Measurements from ENCODE around the gene PRSS27. TPM values are rescaled to one million over a fixed set of nuclear protein-coding genes. Genes with fewer than 3 reads are reported as not detected.
A peak's percentile ranks its signal among the peaks of the same experiment; 100 is the strongest.

Gene PRSS27
- polyA plus RNA-seq, 2 donors: 500 to 620 TPM

DNA sequence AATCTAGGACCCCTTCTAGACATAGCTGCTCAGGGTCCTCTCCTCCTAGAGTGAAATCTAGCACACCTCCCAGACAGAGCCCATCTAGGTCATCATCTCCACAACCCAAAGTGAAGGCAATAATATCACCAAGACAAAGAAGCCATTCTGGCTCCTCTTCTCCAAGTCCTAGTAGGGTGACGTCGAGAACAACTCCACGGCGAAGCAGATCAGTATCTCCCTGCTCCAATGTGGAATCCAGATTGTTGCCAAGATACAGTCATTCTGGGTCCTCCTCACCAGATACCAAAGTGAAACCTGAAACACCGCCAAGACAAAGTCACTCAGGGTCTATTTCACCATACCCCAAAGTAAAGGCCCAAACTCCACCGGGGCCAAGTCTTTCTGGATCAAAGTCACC, 43.1 kb upstream of the PRSS27 start:
- no peaks in the 10 kb centered on the region for H3K9me3 ChIP-seq (ENCODE audit: control insufficient read depth in 2 of 2, insufficient read depth in 1 of 2, low read depth in 1 of 2, low read length in 1 of 2)
- H3K4me1 ChIP-seq (ENCODE audit: control insufficient read depth in 2 of 2, insufficient read depth in 2 of 2, low read length in 1 of 2): peaks cover 5 to 9% of the 10 kb centered on the region in 2 donors
- 95 to 100% methylated on average over 6 of the region's 6 CpGs for WGBS, 2 donors
- peaks cover 41 to 73% of the 10 kb centered on the region in 2 donors for H3K36me3 ChIP-seq (ENCODE audit: control insufficient read depth in 2 of 2, insufficient read depth in 2 of 2, low read length in 1 of 2)
- no peaks in the 10 kb centered on the region for H3K27me3 ChIP-seq (ENCODE audit: control insufficient read depth in 1 of 2, insufficient read depth in 2 of 2, low read length in 2 of 2)
- H3K27ac ChIP-seq (ENCODE audit: low read depth in 2 of 2, low read length in 1 of 2): no peak overlapping the region
- no peak overlapping the region for H3K4me3 ChIP-seq (ENCODE audit: low read depth in 1 of 2, low read length in 2 of 2)

- Histone ChIP-seq H3K4me1 (ENCODE audit: control insufficient read depth in 2 of 2, insufficient read depth in 2 of 2, low read length in 1 of 2) (peaks cover 6 to 7% of the 10 kb centered on the region in 2 donors), H3K27ac (ENCODE audit: low read depth in 2 of 2, low read length in 1 of 2) (no peak overlapping the region), H3K9me3 (ENCODE audit: control insufficient read depth in 2 of 2, insufficient read depth in 1 of 2, low read depth in 1 of 2, low read length in 1 of 2) (no peaks in the 10 kb centered on the region), H3K4me3 (ENCODE audit: low read depth in 1 of 2, low read length in 2 of 2) (no peak overlapping the region), H3K36me3 (ENCODE audit: control insufficient read depth in 2 of 2, insufficient read depth in 2 of 2, low read length in 1 of 2) (peaks cover 42 to 73% of the 10 kb centered on the region in 2 donors), H3K27me3 (ENCODE audit: control insufficient read depth in 1 of 2, insufficient read depth in 2 of 2, low read length in 2 of 2) (no peaks in the 10 kb centered on the region)
- WGBS, 2 donors: 98% methylated on average over 13 of the region's 13 CpGs
These were observed 42.7 kb upstream of the PRSS27 start for GRCh38 chr16:2762711-2763110.

DNA sequence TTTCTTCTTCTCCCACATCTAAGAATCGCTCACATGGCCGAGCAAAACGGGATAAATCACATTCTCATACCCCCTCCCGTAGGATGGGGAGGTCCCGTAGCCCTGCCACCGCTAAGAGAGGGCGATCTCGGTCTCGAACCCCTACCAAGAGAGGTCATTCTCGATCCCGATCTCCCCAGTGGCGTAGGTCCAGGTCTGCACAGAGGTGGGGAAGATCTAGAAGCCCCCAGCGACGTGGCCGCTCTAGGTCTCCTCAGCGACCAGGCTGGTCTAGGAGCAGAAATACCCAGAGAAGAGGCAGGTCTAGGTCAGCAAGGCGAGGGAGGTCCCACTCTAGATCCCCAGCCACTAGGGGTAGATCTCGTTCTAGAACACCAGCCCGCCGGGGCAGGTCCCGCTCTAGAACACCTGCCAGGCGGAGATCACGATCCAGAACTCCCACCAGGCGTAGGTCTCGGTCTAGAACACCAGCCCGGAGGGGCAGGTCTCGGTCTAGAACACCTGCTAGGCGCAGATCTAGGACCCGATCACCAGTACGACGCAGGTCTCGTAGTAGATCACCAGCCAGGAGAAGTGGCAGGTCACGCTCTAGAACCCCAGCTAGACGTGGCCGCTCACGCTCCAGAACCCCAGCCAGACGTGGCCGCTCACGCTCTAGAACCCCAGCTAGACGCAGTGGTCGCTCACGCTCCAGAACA, 42.0 kb upstream of the PRSS27 start:
- Histone ChIP-seq H3K4me3 (ENCODE audit: low read depth in 1 of 2, low read length in 2 of 2) (no peak overlapping the region), H3K27me3 (ENCODE audit: control insufficient read depth in 1 of 2, insufficient read depth in 2 of 2, low read length in 2 of 2) (no peaks in the 10 kb centered on the region), H3K9me3 (ENCODE audit: control insufficient read depth in 2 of 2, insufficient read depth in 1 of 2, low read depth in 1 of 2, low read length in 1 of 2) (no peaks in the 10 kb centered on the region), H3K36me3 (ENCODE audit: control insufficient read depth in 2 of 2, insufficient read depth in 2 of 2, low read length in 1 of 2) (peaks cover 38 to 71% of the 10 kb centered on the region in 2 donors), H3K27ac (ENCODE audit: low read depth in 2 of 2, low read length in 1 of 2) (no peak overlapping the region), H3K4me1 (ENCODE audit: control insufficient read depth in 2 of 2, insufficient read depth in 2 of 2, low read length in 1 of 2) (peaks cover 2% of the 10 kb centered on the region in 2 donors)
- 97 to 98% methylated on average over 42 of the region's 42 CpGs for WGBS, 2 donors

DNA sequence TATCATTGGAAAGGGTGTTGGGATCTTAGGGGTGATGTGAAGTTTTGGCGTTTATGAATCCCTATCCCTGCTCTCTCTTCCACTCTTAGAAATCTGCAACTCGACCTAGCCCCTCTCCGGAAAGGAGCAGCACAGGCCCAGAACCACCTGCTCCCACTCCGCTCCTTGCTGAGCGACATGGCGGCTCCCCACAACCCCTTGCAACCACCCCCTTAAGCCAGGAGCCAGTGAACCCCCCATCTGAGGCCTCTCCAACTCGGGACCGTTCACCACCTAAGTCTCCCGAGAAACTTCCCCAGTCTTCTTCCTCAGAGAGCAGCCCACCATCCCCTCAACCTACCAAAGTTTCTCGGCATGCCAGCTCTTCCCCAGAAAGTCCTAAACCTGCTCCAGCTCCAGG, 41.4 kb upstream of the PRSS27 start:
- Histone ChIP-seq H3K9me3 (ENCODE audit: control insufficient read depth in 2 of 2, insufficient read depth in 1 of 2, low read depth in 1 of 2, low read length in 1 of 2) (no peaks in the 10 kb centered on the region), H3K36me3 (ENCODE audit: control insufficient read depth in 2 of 2, insufficient read depth in 2 of 2, low read length in 1 of 2) (peaks cover 38 to 68% of the 10 kb centered on the region in 2 donors), H3K4me3 (ENCODE audit: low read depth in 1 of 2, low read length in 2 of 2) (no peak overlapping the region), H3K4me1 (ENCODE audit: control insufficient read depth in 2 of 2, insufficient read depth in 2 of 2, low read length in 1 of 2) (peaks cover 2% of the 10 kb centered on the region in 2 donors), H3K27me3 (ENCODE audit: control insufficient read depth in 1 of 2, insufficient read depth in 2 of 2, low read length in 2 of 2) (no peaks in the 10 kb centered on the region), H3K27ac (ENCODE audit: low read depth in 2 of 2, low read length in 1 of 2) (no peak overlapping the region)
- WGBS, 2 donors: 97 to 98% methylated on average over 10 of the region's 10 CpGs

GRCh38 chr16:2757344-2757743, 37.3 kb upstream of the PRSS27 start:
- peaks cover 30 to 37% of the 10 kb centered on the region in 2 donors for H3K36me3 ChIP-seq (ENCODE audit: control insufficient read depth in 2 of 2, insufficient read depth in 2 of 2, low read length in 1 of 2)
- no peaks in the 10 kb centered on the region for H3K9me3 ChIP-seq (ENCODE audit: control insufficient read depth in 2 of 2, insufficient read depth in 1 of 2, low read depth in 1 of 2, low read length in 1 of 2)
- no peak overlapping the region for H3K27ac ChIP-seq (ENCODE audit: low read depth in 2 of 2, low read length in 1 of 2)
- no peaks in the 10 kb centered on the region for H3K27me3 ChIP-seq (ENCODE audit: control insufficient read depth in 1 of 2, insufficient read depth in 2 of 2, low read length in 2 of 2)
- no peak overlapping the region for H3K4me3 ChIP-seq (ENCODE audit: low read depth in 1 of 2, low read length in 2 of 2)
- peaks cover 2 to 6% of the 10 kb centered on the region in 2 donors for H3K4me1 ChIP-seq (ENCODE audit: control insufficient read depth in 2 of 2, insufficient read depth in 2 of 2, low read length in 1 of 2)
- 76 to 79% methylated on average over 11 of the region's 11 CpGs for WGBS, 2 donors

GRCh38 chr16:2756288-2757015, 36.4 kb upstream of the PRSS27 start:
- H3K4me1 ChIP-seq (ENCODE audit: control insufficient read depth in 2 of 2, insufficient read depth in 2 of 2, low read length in 1 of 2): peaks cover 2 to 6% of the 10 kb centered on the region in 2 donors
- no peak overlapping the region for H3K4me3 ChIP-seq (ENCODE audit: low read depth in 1 of 2, low read length in 2 of 2)

GRCh38 chr16:2755158-2755557, 35.1 kb upstream of the PRSS27 start:
- 16 to 18% methylated on average over 3 of the region's 3 CpGs for WGBS, 2 donors
- H3K27ac ChIP-seq (ENCODE audit: low read depth in 2 of 2, low read length in 1 of 2): no peak overlapping the region
- H3K4me3 ChIP-seq (ENCODE audit: low read depth in 1 of 2, low read length in 2 of 2): peak overlapping the region in 1 of 2 donors; percentile 85
- peaks cover 16 to 25% of the 10 kb centered on the region in 2 donors for H3K36me3 ChIP-seq (ENCODE audit: control insufficient read depth in 2 of 2, insufficient read depth in 2 of 2, low read length in 1 of 2)
- H3K4me1 ChIP-seq (ENCODE audit: control insufficient read depth in 2 of 2, insufficient read depth in 2 of 2, low read length in 1 of 2): peaks cover 2 to 6% of the 10 kb centered on the region in 2 donors
- peaks cover 0 to 2% of the 10 kb centered on the region in 2 donors for H3K9me3 ChIP-seq (ENCODE audit: control insufficient read depth in 2 of 2, insufficient read depth in 1 of 2, low read depth in 1 of 2, low read length in 1 of 2)
- H3K27me3 ChIP-seq (ENCODE audit: control insufficient read depth in 1 of 2, insufficient read depth in 2 of 2, low read length in 2 of 2): no peaks in the 10 kb centered on the region

More at GRCh38 chr16:2756288-2757015, 36.4 kb upstream of the PRSS27 start:
- peaks cover 21 to 28% of the 10 kb centered on the region in 2 donors for H3K36me3 ChIP-seq (ENCODE audit: control insufficient read depth in 2 of 2, insufficient read depth in 2 of 2, low read length in 1 of 2)
- H3K27ac ChIP-seq (ENCODE audit: low read depth in 2 of 2, low read length in 1 of 2): no peak overlapping the region
- peaks cover 0 to 1% of the 10 kb centered on the region in 2 donors for H3K9me3 ChIP-seq (ENCODE audit: control insufficient read depth in 2 of 2, insufficient read depth in 1 of 2, low read depth in 1 of 2, low read length in 1 of 2)
- 84 to 87% methylated on average over 28 to 30 of the region's 30 CpGs for WGBS, 2 donors
- H3K27me3 ChIP-seq (ENCODE audit: control insufficient read depth in 1 of 2, insufficient read depth in 2 of 2, low read length in 2 of 2): no peaks in the 10 kb centered on the region

DNA sequence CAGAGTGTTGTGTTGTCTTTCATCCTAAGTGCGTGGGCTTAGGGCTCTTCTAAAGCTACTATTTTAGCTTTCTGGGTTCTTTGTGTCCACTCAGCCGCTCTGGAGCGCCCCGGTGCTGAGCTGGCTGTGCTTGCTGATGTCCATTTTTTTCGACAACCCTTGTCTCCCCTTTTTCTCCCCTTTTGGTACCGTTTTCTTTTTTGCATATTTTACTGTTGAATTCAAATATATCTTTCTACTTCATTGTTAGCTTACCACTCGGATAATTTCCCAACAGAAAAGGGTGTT, 33.7 kb upstream of the PRSS27 start:
- Histone ChIP-seq H3K9me3 (ENCODE audit: control insufficient read depth in 2 of 2, insufficient read depth in 1 of 2, low read depth in 1 of 2, low read length in 1 of 2) (peaks cover 0 to 2% of the 10 kb centered on the region in 2 donors), H3K4me1 (ENCODE audit: control insufficient read depth in 2 of 2, insufficient read depth in 2 of 2, low read length in 1 of 2) (peaks cover 2 to 6% of the 10 kb centered on the region in 2 donors), H3K36me3 (ENCODE audit: control insufficient read depth in 2 of 2, insufficient read depth in 2 of 2, low read length in 1 of 2) (peaks cover 10 to 16% of the 10 kb centered on the region in 2 donors), H3K27ac (ENCODE audit: low read depth in 2 of 2, low read length in 1 of 2) (peak overlapping the region; percentile 100), H3K27me3 (ENCODE audit: control insufficient read depth in 1 of 2, insufficient read depth in 2 of 2, low read length in 2 of 2) (no peaks in the 10 kb centered on the region), H3K4me3 (ENCODE audit: low read depth in 1 of 2, low read length in 2 of 2) (peak overlapping the region; percentile 85 to 86)
- WGBS, 2 donors: 3% methylated on average over 7 of the region's 7 CpGs

DNA sequence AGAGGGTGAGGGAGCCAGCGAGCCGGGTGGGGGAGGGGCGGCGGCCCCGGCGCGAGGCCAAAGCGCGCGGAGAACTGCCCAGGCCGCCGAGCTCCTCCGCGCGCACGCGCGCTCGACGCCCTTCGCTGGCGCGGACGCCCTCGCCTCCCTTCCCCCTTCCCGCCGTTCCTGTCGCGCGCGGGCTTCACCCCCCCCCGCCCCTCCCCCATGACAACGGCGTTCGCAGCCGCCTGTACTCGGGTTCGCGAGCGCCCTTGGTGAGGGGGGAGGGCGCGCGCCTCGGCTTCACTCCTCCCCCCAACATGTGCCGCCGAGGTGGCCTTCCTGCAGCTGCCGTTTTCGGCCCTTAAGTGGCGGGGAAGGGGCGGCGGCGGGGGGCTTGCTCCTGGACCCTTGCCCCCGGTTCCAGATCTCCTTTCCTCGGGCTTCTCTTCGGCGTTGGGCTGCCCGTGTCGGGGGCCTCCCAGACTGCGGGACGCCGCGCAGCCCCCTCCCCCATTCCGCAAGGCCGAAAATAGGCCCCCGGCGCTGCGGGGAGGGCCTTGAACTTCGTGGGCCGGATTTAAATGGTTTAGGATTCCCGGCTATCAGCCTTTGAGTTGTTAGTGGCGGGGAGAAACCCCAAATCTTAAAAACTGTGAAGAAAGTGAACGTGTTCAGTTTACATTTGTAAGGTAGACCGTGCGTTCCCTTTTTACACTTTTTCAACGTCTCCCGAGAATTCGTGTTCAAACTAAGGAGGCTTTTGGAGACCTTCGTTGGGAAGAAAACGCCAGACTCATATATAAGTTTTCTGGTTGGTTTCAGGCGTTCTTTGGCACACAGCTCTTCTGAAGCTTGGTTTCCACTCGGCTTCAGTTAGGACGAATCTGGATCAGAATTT, 33.1 kb upstream of the PRSS27 start:
- 1% methylated on average over 46 to 81 of the region's 82 CpGs for WGBS, 2 donors
- peaks cover 7 to 15% of the 10 kb centered on the region in 2 donors for H3K36me3 ChIP-seq (ENCODE audit: control insufficient read depth in 2 of 2, insufficient read depth in 2 of 2, low read length in 1 of 2)
- no peaks in the 10 kb centered on the region for H3K27me3 ChIP-seq (ENCODE audit: control insufficient read depth in 1 of 2, insufficient read depth in 2 of 2, low read length in 2 of 2)
- peak overlapping the region; percentile 100 for H3K27ac ChIP-seq (ENCODE audit: low read depth in 2 of 2, low read length in 1 of 2)
- peaks cover under 1 to 6% of the 10 kb centered on the region in 2 donors for H3K4me1 ChIP-seq (ENCODE audit: control insufficient read depth in 2 of 2, insufficient read depth in 2 of 2, low read length in 1 of 2)
- H3K4me3 ChIP-seq (ENCODE audit: low read depth in 1 of 2, low read length in 2 of 2): peak overlapping the region; percentile 85 to 86
- H3K9me3 ChIP-seq (ENCODE audit: control insufficient read depth in 2 of 2, insufficient read depth in 1 of 2, low read depth in 1 of 2, low read length in 1 of 2): peaks cover 0 to 2% of the 10 kb centered on the region in 2 donors
